GM23338 (cell line): ENCODE measurements around the gene DRD5.
"Not testable (repeated sequence)": the region's sequence is repeated elsewhere in the genome, so short reads cannot be mapped to it uniquely, and the experiment has no call there.

Source experiments
- CTCF ChIP-seq, 2 experiments: fragments of 200-600 bp in 1 of 2; sonication (generic) in 1 of 2; conservative IDR thresholded peaks; 2 replicates each; pipeline versions ENCODE4 v1.5.1 to v1.6.1; 2016 to 2017; ENCODE audit warnings: antibody characterized with exemption in 2 of 2, low read depth in 2 of 2, mild to moderate bottlenecking in 2 of 2, moderate library complexity in 1 of 2
- EZH2phosphoT487 ChIP-seq: fragments of 200-600 bp; sonication (generic); IDR thresholded peaks from one replicate; pipeline ENCODE4 v1.8.1; 2018; ENCODE audit warnings: antibody characterized with exemption; ENCODE audit not compliant: unreplicated experiment
- POLR2AphosphoS5 ChIP-seq: IDR thresholded peaks from 2 replicates; pipeline ENCODE4 v1.6.1; 2016; ENCODE audit warnings: antibody characterized with exemption, low read depth
- REST ChIP-seq: IDR thresholded peaks from one replicate; pipeline ENCODE4 v1.6.1; 2018; ENCODE audit warnings: antibody characterized with exemption; ENCODE audit not compliant: unreplicated experiment
- ZNF114 ChIP-seq: fragments of 250-450 bp; sonication (Bioruptor Pico); IDR thresholded peaks from 2 replicates; pipeline ENCODE4 v1.5.0; 2020; ENCODE audit warnings: mild to moderate bottlenecking, moderate library complexity
- ZNF331 ChIP-seq: fragments of 250-450 bp; sonication (Bioruptor Pico); IDR thresholded peaks from 2 replicates; pipeline ENCODE4 v1.5.0; 2020; ENCODE audit warnings: low read depth, mild to moderate bottlenecking, moderate library complexity

GRCh38 chr4:9743789-9744188, 37.6 kb upstream of the DRD5 start:
- not testable (repeated sequence) for TF ChIP-seq ZNF114 (CRISPR knock-in tag); CTCF (conservative IDR thresholded peaks at IDR 0.05; ENCODE audit: low read depth in 2 of 2); REST; EZH2phosphoT487; POLR2AphosphoS5; ZNF331
